Thyroid gland (tissue), 4 donors: ENCODE measurements around the gene ZNF865. TPM values are rescaled to one million over a fixed set of nuclear protein-coding genes. Genes with fewer than 3 reads are reported as not detected.

Experiments
- DNase-seq, 2 donors: peaks; one replicate each; pipeline ENCODE4 v3.0.0-alpha.2; 2019
- H3K27ac ChIP-seq, 3 donors: fragments of 200-600 bp; sonication (generic); 1 replicate in 2 of 3; 2 replicates in 1 of 3; pipeline ENCODE4 v1.5.1; 2016 to 2019; ENCODE audit warnings: mild to moderate bottlenecking in 1 of 3, moderate library complexity in 1 of 3
- H3K27me3 ChIP-seq: fragments of 200-600 bp; sonication (generic); one replicate; pipeline ENCODE4 v1.5.1; 2019
- H3K36me3 ChIP-seq, 2 donors: fragments of 200-600 bp; sonication (generic); one replicate each; pipeline ENCODE4 v1.5.1; 2016 to 2019
- H3K4me1 ChIP-seq, 2 donors: fragments of 200-600 bp; sonication (generic); one replicate each; pipeline ENCODE4 v1.5.1; 2017 to 2019
- H3K4me3 ChIP-seq, 3 donors: fragments of 200-600 bp; sonication (generic); replicated peaks in 1 of 3; 1 replicate in 2 of 3; 2 replicates in 1 of 3; pipeline ENCODE4 v1.5.1; 2016; ENCODE audit warnings: mild to moderate bottlenecking in 1 of 3
- H3K9me3 ChIP-seq: fragments of 200-600 bp; sonication (generic); one replicate; pipeline ENCODE4 v1.5.1; 2017
- CTCF ChIP-seq, 6 experiments: fragments of 200-600 bp in 3 of 6; fragments of 450-650 bp in 3 of 6; sonication (generic) in 3 of 6; IDR thresholded peaks; one replicate each; pipeline ENCODE4 v1.5.1; 2016 to 2019; ENCODE audit warnings: antibody characterized with exemption in 6 of 6, mild to moderate bottlenecking in 2 of 6, inconsistent platforms in 1 of 6, moderate library complexity in 1 of 6
- POLR2A ChIP-seq, 2 donors: fragments of 450-650 bp; IDR thresholded peaks; one replicate each; pipeline ENCODE4 v1.6.1; 2017; ENCODE audit warnings: antibody characterized with exemption in 2 of 2, mild to moderate bottlenecking in 2 of 2, moderate library complexity in 1 of 2
- WGBS, 2 donors: methylation state at CpG; one replicate each; pipeline ENCODE4 v1.1.5; 2017; 5-methylcytosine and 5-hydroxymethylcytosine counted together
- intact Hi-C: fragments of 100-400 bp; cut with DNase I; formaldehyde crosslinking; loops from one replicate; pipeline ENCODE4 v1.15.1; 2023
- total RNA-seq, 4 donors: library from RNA; depleted of rRNA; stranded (reverse); fragments of >200 nt; gene quantifications; one replicate each; pipeline ENCODE4 v1.2.3, GENCODE V29; 2016

ZNF865 gene
- total RNA-seq, 4 donors from 2014 or later: 5.5 to 12.6 (median 9.1) TPM

GRCh38 chr19:55611300-55611982 is 6.0 kb downstream of the ZNF865 start:
- intact Hi-C loops: no loop called here
- Histone ChIP-seq H3K4me1 (peaks cover 4 to 6% of the 10 kb centered on the region in 2 donors), H3K9me3 (no peaks in the 10 kb centered on the region), H3K27me3 (no peaks in the 10 kb centered on the region), H3K4me3 (no peak overlapping the region), H3K27ac (no peak overlapping the region), H3K36me3 (peaks cover 12 to 16% of the 10 kb centered on the region in 2 donors)
- no peak for DNase-seq
- 78 to 85% methylated on average over 15 of the region's 15 CpGs for WGBS, 2 donors
- TF ChIP-seq CTCF (IDR thresholded peaks at IDR 0.05): no peak
- TF ChIP-seq POLR2A (IDR thresholded peaks at IDR 0.05): no peak

- intact Hi-C loops: no loop called here
- DNase-seq: no peak
- H3K27ac ChIP-seq: no peak overlapping the region
- no peaks in the 10 kb centered on the region for H3K9me3 ChIP-seq
- no peaks in the 10 kb centered on the region for H3K4me1 ChIP-seq
- no peaks in the 10 kb centered on the region for H3K27me3 ChIP-seq
- H3K36me3 ChIP-seq: peaks cover 15 to 22% of the 10 kb centered on the region in 2 donors
- TF ChIP-seq POLR2A (IDR thresholded peaks at IDR 0.05) (no peak), CTCF (IDR thresholded peaks at IDR 0.05) (no peak)
- 90 to 97% methylated on average over 3 of the region's 3 CpGs for WGBS, 2 donors
- H3K4me3 ChIP-seq: no peak overlapping the region
Observed at GRCh38 chr19:55611983-55612645, 6.7 kb downstream of the ZNF865 start.

GRCh38 chr19:55613396-55613795 is 7.9 kb downstream of the ZNF865 start:
- no peak for DNase-seq
- TF ChIP-seq CTCF (IDR thresholded peaks at IDR 0.05) (no peak), POLR2A (IDR thresholded peaks at IDR 0.05) (no peak)
- WGBS, 2 donors: 86 to 95% methylated on average over 15 to 27 of the region's 27 CpGs

GRCh38 chr19:55613930-55614710 is 8.7 kb downstream of the ZNF865 start:
- DNase-seq: no peak
- H3K27me3 ChIP-seq: no peaks in the 10 kb centered on the region
- TF ChIP-seq CTCF (IDR thresholded peaks at IDR 0.05) (no peak), POLR2A (IDR thresholded peaks at IDR 0.05) (no peak)
- no peak overlapping the region for H3K4me3 ChIP-seq
- peaks cover 15 to 28% of the 10 kb centered on the region in 2 donors for H3K36me3 ChIP-seq
- WGBS, 2 donors: 93 to 94% methylated on average over 56 to 64 of the region's 75 CpGs
- no peaks in the 10 kb centered on the region for H3K9me3 ChIP-seq
- H3K27ac ChIP-seq: no peak overlapping the region
- H3K4me1 ChIP-seq: no peaks in the 10 kb centered on the region
- intact Hi-C loops: no loop called here

More at GRCh38 chr19:55613396-55613795, 7.9 kb downstream of the ZNF865 start:
- no peak overlapping the region for H3K27ac ChIP-seq
- intact Hi-C loops: no loop called here
- no peaks in the 10 kb centered on the region for H3K4me1 ChIP-seq
- H3K4me3 ChIP-seq: no peak overlapping the region
- no peaks in the 10 kb centered on the region for H3K27me3 ChIP-seq
- H3K9me3 ChIP-seq: no peaks in the 10 kb centered on the region
- peaks cover 15 to 28% of the 10 kb centered on the region in 2 donors for H3K36me3 ChIP-seq
